GM23338 (cell line): ENCODE measurements around the gene KIAA2012. TPM values are rescaled to one million over a fixed set of nuclear protein-coding genes. Genes with fewer than 3 reads are reported as not detected.

Experiments used
- ATAC-seq: fragments of 200-7000 bp; cut with Tn5 transposase; 3 replicates; pipeline ENCODE4 v1.9.1; 2020
- DNase-seq: peaks from one replicate; pipeline ENCODE4 v3.0.0-alpha.2; 2015; ENCODE audit warnings: low spot score
- H2AFZ ChIP-seq: fragments of 200-600 bp; sonication (generic); 2 replicates; pipeline ENCODE4 v1.8.0; 2016; ENCODE audit warnings: antibody characterized with exemption, mild to moderate bottlenecking, moderate library complexity
- H3F3A ChIP-seq: fragments of 200-600 bp; sonication (generic); replicated peaks from 2 replicates; pipeline ENCODE4 v1.8.0; 2017; ENCODE audit warnings: antibody characterized with exemption, mixed run types, low read depth
- H3K27ac ChIP-seq: fragments of 200-600 bp; sonication (generic); 2 replicates; pipeline ENCODE4 v1.6.1; 2016; ENCODE audit warnings: low read depth
- H3K27me3 ChIP-seq: fragments of 200-600 bp; sonication (generic); 2 replicates; pipeline ENCODE4 v1.8.0; 2016; ENCODE audit warnings: mild to moderate bottlenecking, mixed run types, moderate library complexity; ENCODE audit not compliant: insufficient read depth
- H3K36me3 ChIP-seq: fragments of 200-600 bp; sonication (generic); 2 replicates; pipeline ENCODE4 v1.8.0; 2016; ENCODE audit warnings: mild to moderate bottlenecking; ENCODE audit not compliant: insufficient read depth
- H3K4me1 ChIP-seq: fragments of 200-600 bp; sonication (generic); 2 replicates; pipeline ENCODE4 v1.8.0; 2016; ENCODE audit warnings: mild to moderate bottlenecking, moderate library complexity; ENCODE audit not compliant: insufficient read depth
- H3K4me2 ChIP-seq: fragments of 200-600 bp; sonication (generic); 2 replicates; pipeline ENCODE4 v1.7.1; 2017; ENCODE audit warnings: mixed run types
- H3K4me3 ChIP-seq: fragments of 200-600 bp; sonication (generic); 2 replicates; pipeline ENCODE4 v1.6.1; 2016; ENCODE audit warnings: mixed run types
- H3K79me2 ChIP-seq: fragments of 200-600 bp; sonication (generic); replicated peaks from 2 replicates; pipeline ENCODE4 v1.8.0; 2017; ENCODE audit warnings: mild to moderate bottlenecking; ENCODE audit not compliant: insufficient read depth
- H3K9me2 ChIP-seq: fragments of 200-600 bp; sonication (generic); 2 replicates; pipeline ENCODE4 v1.8.0; 2017; ENCODE audit not compliant: insufficient read depth
- H4K20me1 ChIP-seq: fragments of 200-600 bp; sonication (generic); replicated peaks from 2 replicates; pipeline ENCODE4 v1.8.0; 2017; ENCODE audit warnings: mild to moderate bottlenecking; ENCODE audit not compliant: insufficient read depth
- H3K27ac Mint-ChIP-seq: 2 replicates; pipeline ENCODE4 v1.8.0; 2020; ENCODE audit warnings: inconsistent platforms, mild to moderate bottlenecking, moderate library complexity, mixed read lengths
- H3K27me3 Mint-ChIP-seq: 3 replicates; pipeline ENCODE4 v1.8.0; 2022; ENCODE audit warnings: low read depth, mild to moderate bottlenecking, moderate library complexity, mixed read lengths, inconsistent platforms; ENCODE audit not compliant: insufficient read depth, poor library complexity
- H3K36me3 Mint-ChIP-seq: 3 replicates; pipeline ENCODE4 v1.8.0; 2021; ENCODE audit warnings: low read depth, mild to moderate bottlenecking, inconsistent platforms, moderate library complexity, mixed read lengths
- H3K4me1 Mint-ChIP-seq: 3 replicates; pipeline ENCODE4 v1.8.0; 2020; ENCODE audit warnings: mild to moderate bottlenecking, inconsistent platforms, mixed read lengths
- H3K4me3 Mint-ChIP-seq: 3 replicates; pipeline ENCODE4 v1.8.0; 2021; ENCODE audit warnings: moderate library complexity, mild to moderate bottlenecking, inconsistent platforms, mixed read lengths
- H3K9me3 Mint-ChIP-seq: 3 replicates; pipeline ENCODE4 v1.8.0; 2020; ENCODE audit warnings: moderate library complexity, mild to moderate bottlenecking, inconsistent platforms, mixed read lengths
- CREB1 ChIP-seq: fragments of 250-450 bp; sonication (Bioruptor Pico); IDR thresholded peaks from 2 replicates; pipeline ENCODE4 v1.5.0; 2020; ENCODE audit warnings: low read depth, mild to moderate bottlenecking, moderate library complexity
- CTCF ChIP-seq, 2 experiments: fragments of 200-600 bp in 1 of 2; sonication (generic) in 1 of 2; conservative IDR thresholded peaks; 2 replicates each; pipeline versions ENCODE4 v1.5.1 to v1.6.1; 2016 to 2017; ENCODE audit warnings: antibody characterized with exemption in 2 of 2, low read depth in 2 of 2, mild to moderate bottlenecking in 2 of 2, moderate library complexity in 1 of 2
- ETS1 ChIP-seq: IDR thresholded peaks from 2 replicates; pipeline ENCODE4 v1.6.1; 2016; ENCODE audit warnings: antibody characterized with exemption
- EZH2phosphoT487 ChIP-seq: fragments of 200-600 bp; sonication (generic); IDR thresholded peaks from one replicate; pipeline ENCODE4 v1.8.1; 2018; ENCODE audit warnings: antibody characterized with exemption; ENCODE audit not compliant: unreplicated experiment
- JUNB ChIP-seq: IDR thresholded peaks from one replicate; pipeline ENCODE4 v1.6.1; 2016; ENCODE audit warnings: antibody characterized with exemption; ENCODE audit not compliant: unreplicated experiment
- POLR2AphosphoS5 ChIP-seq: IDR thresholded peaks from 2 replicates; pipeline ENCODE4 v1.6.1; 2016; ENCODE audit warnings: antibody characterized with exemption, low read depth
- STAT1 ChIP-seq: IDR thresholded peaks from one replicate; pipeline ENCODE4 v1.6.1; 2016; ENCODE audit warnings: antibody characterized with exemption; ENCODE audit not compliant: unreplicated experiment
- ZNF331 ChIP-seq: fragments of 250-450 bp; sonication (Bioruptor Pico); IDR thresholded peaks from 2 replicates; pipeline ENCODE4 v1.5.0; 2020; ENCODE audit warnings: low read depth, mild to moderate bottlenecking, moderate library complexity
- polyA plus RNA-seq: library from polyadenylated mRNA; unstranded; fragments of >200 nt; fragmentation: Nextera tagmentation; extraction: Ambion mirVana; gene quantifications from 2 replicates; pipeline ENCODE4 v1.2.1, GENCODE V29; 2016
- total RNA-seq: library from RNA; depleted of rRNA; stranded (reverse); fragments of >200 nt; shearing (Covaris generic); gene quantifications from 2 replicates; pipeline ENCODE4 v1.2.3, GENCODE V29; 2014
- TF ChIP-seq, protein P1 (sequence below): IDR thresholded peaks from one replicate; pipeline ENCODE4 v1.6.1; 2018; ENCODE audit warnings: antibody characterized with exemption; ENCODE audit not compliant: unreplicated experiment

KIAA2012 gene
- total and polyA plus RNA-seq, 2 experiments from 2014 or later, result 0.03 to 0.08 TPM

DNA sequence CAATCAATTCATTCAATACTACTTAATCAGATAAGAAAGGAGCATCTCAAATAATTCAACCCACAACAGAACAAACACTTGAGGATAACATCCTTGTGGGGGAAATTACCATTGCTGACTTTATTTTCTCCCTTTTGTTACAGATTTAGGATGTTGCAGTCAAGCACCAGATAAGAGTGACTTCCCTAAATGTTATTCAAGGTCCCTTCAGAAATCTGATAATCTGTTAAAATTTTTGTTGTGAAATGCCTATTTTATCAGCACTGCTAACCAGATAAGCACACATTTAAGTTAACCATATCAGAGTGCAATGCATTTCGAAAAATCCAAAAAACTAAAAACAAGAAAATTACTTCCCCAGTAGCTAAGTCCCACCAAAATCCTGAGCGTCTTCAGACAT, 131.8 kb downstream of the KIAA2012 start (continued):
- TF ChIP-seq ETS1 (no peak), JUNB (no peak), CTCF (conservative IDR thresholded peaks at IDR 0.05; ENCODE audit: low read depth in 2 of 2) (no peak)

DNA sequence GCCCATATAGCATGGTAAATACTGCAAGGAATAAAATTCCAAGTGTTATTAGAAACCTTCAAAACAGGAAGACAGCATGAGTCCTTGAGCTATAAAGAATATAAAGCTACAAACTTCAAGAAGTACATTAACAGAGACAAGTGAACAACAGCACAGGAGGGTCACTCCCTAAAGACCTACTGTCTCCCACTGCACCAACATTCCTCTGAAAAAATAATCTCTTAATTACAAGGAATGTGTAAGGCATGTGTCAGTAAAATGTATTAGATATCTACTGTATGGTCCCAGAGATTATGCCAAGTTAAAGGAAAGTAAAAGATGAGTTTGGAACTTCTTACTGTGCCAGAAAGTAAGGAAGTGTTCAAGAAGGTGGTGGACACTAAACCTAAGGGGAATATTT, 135.5 kb downstream of the KIAA2012 start:
- H3K36me3 Mint-ChIP-seq, result peaks cover 51% of the 10 kb centered on the region
- Histone ChIP-seq H3K4me1 (no peaks in the 10 kb centered on the region), H3K27ac (peak overlapping the region; percentile 59; the same call in 1 of the 2 replicates), H3K4me2 (no peak overlapping the region), H2AFZ (no peak overlapping the region), H3K4me3 (no peak overlapping the region), H3K9me2 (no peaks in the 10 kb centered on the region), H4K20me1 (peaks cover 16% of the 10 kb centered on the region; the same call in 1 of the 2 replicates), H3F3A (0 out of 2 replicates have a peak, but pooled peaks cover 3% of the 10 kb centered on the region), H3K79me2 (peaks cover 43% of the 10 kb centered on the region), H3K27me3 (no peaks in the 10 kb centered on the region), H3K36me3 (peaks cover 45% of the 10 kb centered on the region; the same call in 1 of the 2 replicates)
- no peak overlapping the region for H3K4me3 Mint-ChIP-seq
- TF ChIP-seq JUNB, result no peak
- TF ChIP-seq CTCF (conservative IDR thresholded peaks at IDR 0.05; ENCODE audit: low read depth in 2 of 2), result no peak
- TF ChIP-seq, protein P1, sequence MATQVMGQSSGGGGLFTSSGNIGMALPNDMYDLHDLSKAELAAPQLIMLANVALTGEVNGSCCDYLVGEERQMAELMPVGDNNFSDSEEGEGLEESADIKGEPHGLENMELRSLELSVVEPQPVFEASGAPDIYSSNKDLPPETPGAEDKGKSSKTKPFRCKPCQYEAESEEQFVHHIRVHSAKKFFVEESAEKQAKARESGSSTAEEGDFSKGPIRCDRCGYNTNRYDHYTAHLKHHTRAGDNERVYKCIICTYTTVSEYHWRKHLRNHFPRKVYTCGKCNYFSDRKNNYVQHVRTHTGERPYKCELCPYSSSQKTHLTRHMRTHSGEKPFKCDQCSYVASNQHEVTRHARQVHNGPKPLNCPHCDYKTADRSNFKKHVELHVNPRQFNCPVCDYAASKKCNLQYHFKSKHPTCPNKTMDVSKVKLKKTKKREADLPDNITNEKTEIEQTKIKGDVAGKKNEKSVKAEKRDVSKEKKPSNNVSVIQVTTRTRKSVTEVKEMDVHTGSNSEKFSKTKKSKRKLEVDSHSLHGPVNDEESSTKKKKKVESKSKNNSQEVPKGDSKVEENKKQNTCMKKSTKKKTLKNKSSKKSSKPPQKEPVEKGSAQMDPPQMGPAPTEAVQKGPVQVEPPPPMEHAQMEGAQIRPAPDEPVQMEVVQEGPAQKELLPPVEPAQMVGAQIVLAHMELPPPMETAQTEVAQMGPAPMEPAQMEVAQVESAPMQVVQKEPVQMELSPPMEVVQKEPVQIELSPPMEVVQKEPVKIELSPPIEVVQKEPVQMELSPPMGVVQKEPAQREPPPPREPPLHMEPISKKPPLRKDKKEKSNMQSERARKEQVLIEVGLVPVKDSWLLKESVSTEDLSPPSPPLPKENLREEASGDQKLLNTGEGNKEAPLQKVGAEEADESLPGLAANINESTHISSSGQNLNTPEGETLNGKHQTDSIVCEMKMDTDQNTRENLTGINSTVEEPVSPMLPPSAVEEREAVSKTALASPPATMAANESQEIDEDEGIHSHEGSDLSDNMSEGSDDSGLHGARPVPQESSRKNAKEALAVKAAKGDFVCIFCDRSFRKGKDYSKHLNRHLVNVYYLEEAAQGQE, result no peak
- TF ChIP-seq ETS1, result no peak
- TF ChIP-seq STAT1, result no peak
- no peak for TF ChIP-seq EZH2phosphoT487
- TF ChIP-seq POLR2AphosphoS5, result no peak
- TF ChIP-seq ZNF331 (CRISPR knock-in tag), result no peak
- no peak for TF ChIP-seq CREB1
- H3K27me3 Mint-ChIP-seq, result peaks cover 8% of the 10 kb centered on the region
- no peaks in the 10 kb centered on the region for H3K9me3 Mint-ChIP-seq
- no peak overlapping the region for H3K27ac Mint-ChIP-seq
- DNase-seq (no peak), ATAC-seq (no peak)
- H3K4me1 Mint-ChIP-seq, result no peaks in the 10 kb centered on the region
